HS-27A (cell line): ENCODE results near the gene PGAP1.
"Not testable (repeated sequence)": the region's sequence is repeated elsewhere in the genome, so short reads cannot be mapped to it uniquely, and the experiment has no call there.

ENCODE experiments used
- DNase-seq: peaks from one replicate; pipeline ENCODE4 v3.0.0-alpha.2; 2012; ENCODE audit warnings: low read depth, missing footprints

Gene PGAP1

DNA sequence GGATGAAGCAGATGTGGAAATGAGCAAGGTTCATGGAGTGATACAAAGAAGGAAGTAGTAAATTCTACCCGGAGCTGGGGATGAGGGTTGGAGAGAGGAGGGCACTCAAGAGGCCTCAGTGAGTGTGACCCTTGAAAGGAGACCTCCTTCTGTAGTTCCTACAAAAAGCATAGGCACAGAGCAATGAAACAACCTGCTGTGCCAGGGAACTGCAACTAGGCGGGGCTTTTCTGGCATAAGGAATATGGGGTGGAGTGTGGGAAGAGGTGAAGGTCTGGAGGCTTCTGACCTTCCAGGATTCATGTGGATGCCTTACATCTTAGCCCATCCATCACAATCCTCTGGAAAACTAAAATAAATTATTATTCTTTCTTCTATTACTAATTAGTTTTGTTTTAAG lies 25.5 kb upstream of the PGAP1 start:
- DNase-seq, result no peak

DNA sequence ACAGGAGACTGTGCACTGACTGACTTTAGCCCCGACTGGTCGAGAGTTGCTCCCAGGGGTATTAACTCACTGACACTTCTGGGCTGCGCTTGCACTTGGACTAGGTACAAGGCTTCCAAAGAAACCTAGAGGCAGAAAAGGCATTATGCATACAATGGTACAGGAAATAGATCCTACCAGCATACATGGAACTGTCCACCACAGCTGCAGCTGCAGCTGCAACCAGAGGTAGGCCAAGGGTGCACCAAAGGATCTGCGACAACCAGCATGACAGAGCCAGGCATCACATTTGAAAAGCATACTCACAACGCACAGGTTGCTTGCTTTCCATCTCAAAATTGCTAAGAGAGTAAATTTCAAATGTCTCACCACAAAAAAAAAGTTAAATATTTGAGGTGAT lies 22.6 kb upstream of the PGAP1 start:
- no peak for DNase-seq

DNA sequence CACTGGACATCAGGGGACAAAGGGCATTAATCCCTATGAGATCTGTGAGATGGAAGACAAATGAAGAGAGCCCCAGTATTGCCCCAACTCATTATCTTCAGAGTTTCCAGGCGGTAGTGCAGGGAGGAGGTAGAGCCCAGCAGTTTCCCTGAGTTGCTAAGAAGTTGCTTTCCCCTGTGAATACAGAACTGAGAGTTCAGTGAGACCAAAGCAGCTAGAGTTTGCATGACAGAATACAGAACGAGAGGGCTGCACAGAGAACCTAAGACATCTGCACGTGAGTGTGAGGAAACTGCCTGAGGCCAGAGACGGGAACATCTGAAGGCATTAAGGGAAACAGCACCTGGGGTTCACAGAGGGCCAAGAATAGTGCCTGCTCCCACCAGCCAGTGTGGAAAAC lies 18.1 kb upstream of the PGAP1 start:
- DNase-seq, result no peak

DNA sequence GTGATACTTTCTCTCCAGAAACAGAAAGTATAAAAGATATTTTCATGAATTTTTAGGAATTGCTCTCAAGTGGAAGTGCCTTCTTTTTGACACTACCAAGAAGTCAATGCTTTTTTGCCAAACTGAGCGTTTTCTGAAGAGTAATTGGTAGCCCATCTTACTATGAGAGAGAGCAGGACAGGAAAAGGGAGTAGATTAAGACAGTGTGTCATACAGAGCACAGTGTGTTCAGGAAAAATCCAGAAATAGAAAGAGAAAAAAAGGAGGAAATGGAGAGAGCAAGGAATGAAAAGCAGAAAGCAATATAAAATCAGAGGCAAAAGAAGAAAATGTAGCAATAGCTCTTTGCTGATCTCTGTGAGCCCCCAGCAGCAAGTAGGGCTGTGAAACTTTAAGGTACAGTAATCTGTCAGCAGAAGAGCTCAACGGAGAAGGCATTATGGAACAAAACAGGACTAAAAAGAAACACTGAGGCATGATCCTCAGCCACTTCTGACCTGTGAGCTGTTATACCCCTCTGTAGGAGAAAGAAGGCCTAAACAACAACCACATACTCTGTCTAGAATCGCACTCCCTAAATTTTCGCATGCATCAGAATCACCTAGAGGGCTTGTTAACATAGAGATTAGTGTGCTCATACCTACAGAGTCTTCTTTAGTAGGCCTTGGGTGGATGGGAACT lies 15.0 kb upstream of the PGAP1 start:
- no peak for DNase-seq

DNA sequence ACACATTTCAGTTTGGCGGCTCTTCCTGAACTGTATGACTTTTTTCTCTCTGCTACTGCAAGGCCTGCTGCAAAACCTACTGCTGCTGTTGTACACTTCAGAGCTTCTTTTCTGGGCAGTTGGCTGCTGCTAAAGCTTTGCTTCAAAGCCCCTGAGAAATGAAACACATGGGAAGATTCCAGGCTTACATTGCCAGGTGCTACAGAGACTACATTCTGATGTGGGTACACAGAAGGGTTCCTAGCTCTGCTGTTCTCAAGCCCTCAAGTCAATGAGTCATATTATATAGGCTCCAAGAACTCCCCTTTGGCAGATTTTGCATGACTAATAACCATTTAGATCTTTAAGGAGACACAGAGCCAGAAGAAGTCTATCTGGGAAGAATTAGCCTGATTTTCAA lies 12.9 kb upstream of the PGAP1 start:
- no peak for DNase-seq

DNA sequence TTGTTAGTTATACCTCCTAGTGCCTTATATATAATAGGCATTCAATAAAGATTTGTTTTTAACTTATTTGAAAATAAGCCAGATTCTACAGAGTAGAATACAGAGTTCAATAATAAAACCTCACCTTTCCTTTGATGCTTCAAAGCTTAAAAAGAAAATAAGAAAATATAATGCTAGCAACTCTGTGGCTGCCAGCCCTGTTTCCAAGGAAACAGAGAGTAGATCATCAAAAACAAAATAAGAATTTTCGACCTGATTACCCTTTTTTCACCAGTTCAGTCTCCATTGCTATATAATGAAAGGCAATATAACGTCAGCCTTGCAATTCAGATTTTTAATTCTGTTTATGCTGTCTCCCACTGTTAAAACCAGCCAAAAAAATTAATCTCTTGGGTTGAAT lies 8.9 kb upstream of the PGAP1 start:
- DNase-seq, result no peak

DNA sequence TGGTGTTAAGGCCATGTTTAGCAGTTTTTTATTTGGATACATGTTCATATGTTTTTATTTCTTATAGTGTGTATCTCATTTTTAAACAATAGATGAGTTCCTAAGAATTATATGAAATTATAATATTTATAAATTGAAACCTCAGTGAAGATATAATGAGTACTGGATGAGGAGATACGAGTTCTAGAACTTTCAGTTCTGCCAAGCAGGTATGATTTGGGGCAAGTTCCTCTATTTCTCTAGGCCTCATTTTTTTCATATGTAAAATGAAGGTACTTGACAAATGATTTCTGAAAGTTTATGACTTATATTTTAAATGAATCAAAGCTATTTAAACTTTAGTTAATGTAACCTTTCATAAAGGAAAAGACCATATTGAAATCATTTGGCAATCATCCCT lies 8.2 kb upstream of the PGAP1 start:
- DNase-seq, result no peak

DNA sequence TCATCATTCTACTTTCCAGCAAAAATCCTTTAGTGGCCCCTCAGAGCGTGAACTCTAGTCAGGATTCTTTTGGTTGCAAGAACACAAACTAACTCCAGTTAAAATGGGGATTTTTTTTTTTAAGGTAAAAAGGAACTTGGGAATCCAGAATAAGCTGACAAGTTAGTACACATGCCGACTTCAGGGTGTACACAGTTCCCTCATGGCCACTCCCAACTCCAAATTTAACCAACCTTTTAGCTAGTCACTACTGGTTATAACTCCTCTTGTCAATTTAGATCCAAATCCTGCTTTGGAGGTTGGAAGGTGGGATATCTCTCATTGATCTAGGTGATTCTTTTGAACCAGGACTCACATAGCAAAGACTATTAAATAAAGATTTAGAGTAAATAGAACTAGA lies 5.0 kb upstream of the PGAP1 start:
- no peak for DNase-seq

DNA sequence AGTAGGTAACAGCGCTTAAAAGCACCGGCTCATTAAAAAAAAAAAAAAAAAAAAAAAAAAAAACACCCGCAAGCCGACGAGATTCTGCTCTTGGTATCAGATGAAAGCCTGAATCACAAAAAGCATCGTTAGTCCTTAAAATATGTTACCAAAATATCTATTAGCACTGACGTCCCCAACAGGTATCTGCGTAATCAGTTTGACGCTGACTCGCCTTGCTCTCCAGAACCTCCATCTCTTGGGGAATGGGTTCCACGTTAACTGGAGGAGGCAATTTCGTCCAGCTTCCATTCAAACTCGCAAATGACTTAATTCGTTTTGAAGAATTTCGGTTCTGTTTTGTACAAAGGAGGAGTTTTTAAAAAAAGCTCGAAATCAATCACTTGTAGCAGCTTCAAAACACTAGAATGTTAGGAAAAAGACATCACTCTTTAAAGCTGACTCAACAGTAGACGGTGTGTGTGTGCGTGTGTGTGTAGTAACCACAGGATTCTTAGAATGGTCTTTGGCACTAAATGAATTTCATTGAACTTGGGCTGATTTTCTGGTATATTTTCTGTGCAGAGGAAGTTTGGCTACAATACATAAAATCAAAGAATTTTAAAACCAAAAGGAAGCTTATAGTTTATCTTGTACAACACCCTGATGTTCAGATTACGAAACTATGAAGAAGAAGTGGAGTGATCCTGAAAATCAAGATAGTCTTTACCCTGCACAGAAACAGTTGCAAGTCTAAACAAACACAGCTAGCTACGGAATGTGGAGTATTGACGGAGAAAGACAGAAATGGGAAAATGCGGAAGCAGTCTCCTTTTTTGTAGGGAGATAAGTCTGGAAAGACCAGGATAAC lies 1.1 kb upstream of the PGAP1 start:
- no peak for DNase-seq

DNA sequence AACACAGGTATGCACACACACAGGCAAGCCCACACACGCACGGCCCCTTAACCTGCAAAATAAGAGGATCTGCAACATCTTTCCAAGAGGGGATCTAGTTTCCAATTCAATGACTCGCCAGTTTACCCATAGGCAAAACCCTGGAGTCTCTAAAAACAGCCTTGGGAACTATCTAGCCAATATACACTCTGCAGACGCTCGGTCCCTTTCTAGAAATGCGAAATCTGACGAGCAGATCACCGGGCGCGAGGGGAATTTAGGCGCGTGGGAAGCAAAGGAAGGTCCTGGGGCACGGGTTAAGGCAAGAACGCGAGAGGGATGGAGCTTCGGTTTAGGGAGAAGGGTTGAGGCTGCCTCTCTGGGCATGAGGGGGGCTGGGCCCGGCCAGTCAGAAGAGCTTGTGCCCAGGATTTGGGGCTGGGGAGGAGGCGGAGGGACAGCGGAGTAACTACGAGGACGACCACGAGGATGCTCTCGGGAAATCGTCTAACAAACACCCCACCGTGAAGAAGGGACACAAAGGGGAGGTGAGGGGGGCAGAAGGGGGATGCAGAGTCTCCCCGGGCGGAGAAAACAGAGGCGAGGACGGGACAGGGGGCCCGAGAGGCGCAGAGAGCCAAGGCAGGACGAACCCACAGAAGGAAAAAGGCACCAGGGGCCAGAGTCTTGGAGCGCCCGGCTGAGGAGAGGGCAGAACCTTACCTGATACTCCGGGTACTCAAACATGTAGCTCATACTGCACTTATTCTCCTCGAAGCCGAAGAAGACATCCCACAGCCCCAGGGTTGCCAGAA lies 542 bp downstream of the PGAP1 start:
- DNase-seq, result no peak

DNA sequence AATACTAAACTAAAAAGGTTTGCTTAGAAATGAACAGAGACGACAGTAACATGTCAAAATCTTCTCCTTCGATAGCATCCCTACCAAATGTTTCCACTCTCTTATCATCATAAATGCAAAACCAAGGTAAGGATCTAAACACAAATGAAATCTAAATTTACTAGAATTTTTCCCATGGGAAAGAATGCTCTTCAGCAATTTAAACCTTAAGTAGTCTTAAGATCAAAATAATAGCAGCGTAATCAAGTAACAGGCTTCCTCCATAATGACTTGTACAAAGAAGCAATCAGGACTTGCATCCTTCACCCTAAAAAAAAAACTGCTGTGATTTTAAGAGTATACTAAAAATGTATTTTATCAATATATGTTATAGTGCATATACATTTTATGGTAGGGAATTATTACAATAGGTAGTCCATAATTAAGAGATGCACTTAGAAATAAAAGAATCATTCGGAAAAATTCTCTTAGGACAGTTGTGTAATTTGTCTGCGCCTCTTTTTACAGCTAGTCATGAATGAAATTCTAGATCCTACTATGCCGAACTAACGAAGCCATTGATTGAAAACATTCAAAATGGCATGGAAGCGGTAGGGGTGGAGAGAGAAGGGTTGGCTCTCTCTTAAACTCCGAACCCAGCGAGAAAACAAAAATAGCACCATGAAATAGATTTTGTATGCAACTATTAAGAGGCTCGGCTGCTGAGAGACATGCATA lies 1.3 kb downstream of the PGAP1 start:
- no peak for DNase-seq

DNA sequence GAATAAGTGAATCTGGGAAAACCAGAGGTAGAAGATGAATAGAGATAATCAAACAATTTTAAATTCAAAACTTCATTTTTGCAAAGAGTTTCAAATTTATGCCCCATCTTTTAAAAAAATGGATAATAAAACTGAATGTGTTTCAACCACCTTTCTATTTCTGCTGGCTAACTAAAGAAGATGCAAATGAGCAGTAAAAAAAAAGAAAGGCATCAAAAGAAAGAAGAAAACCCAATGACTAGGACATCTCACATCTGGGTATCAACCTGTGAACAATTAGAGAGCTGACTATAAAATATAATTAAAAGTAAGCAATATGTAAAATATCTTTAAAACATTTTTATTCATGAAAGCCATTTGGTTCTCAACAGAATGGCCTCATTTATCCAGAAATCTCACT lies 2.5 kb downstream of the PGAP1 start:
- DNase-seq, result no peak

DNA sequence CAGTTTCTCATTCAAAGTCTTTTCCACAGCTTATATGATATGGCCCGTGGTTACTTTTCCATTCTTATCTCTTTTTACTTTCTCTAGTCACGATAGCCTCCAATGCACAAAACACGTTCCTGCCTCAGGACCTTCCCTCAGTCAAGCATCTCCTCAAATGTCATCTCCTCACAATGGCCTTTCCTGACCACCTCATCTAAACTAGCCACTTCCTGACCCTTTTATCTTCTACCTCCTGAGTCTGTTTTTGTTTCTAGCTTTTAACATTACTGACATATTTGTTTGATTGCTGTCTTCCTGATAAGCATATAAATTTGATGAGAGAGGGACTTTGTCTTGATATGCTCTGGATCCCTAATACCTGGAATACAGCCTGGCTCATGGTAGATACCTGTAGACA lies 7.6 kb downstream of the PGAP1 start:
- DNase-seq, result no peak

DNA sequence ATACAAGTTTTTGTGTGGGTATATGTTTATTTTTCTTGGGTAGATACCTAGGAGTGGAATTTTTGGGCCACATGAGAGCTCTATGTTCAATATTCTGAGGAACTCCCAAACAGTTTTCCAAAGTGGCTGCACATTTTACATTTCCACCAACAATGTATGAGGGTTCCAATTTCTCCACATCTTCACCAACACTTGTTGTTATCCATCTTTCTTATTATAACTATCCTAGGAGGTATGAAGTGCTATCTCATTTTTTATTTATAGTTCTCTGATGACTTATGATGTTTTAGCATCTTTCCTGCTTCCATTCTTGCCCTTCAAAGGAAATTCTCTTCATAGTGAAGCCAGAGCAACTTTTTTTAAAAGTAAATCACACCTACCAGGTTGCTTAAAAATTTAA lies 8.7 kb downstream of the PGAP1 start:
- DNase-seq, result no peak

DNA sequence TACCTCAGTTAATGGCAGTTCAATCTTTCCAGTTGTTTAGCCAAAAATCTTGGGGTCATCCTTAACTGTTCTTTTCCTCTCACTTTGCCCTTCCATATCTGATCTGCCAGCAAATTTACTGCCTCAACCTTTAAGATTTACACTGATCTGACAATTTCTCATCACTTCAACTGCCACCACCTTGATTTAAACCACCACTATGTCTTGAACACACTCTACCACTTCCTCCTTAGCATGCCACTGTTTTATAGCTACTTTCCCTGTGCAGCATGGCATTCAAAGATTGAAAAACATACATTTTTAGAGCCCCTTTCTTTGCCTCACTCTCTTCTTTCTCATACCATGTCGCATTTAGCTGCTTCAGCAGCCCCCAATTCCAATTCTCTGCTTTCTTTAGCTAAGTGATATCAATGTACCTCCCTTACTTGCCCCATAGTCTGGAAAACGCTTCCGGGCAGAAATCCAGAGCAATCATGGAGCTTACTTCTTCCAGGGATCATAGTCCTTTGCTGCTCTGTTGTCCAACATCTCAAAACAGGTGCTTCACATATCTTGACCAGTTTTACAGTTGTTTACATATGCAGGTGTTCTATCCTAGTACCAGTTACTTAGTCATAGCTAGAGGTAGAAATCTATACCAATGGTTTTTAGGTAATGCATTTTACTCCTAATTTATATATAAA lies 10.9 kb downstream of the PGAP1 start:
- no peak for DNase-seq

DNA sequence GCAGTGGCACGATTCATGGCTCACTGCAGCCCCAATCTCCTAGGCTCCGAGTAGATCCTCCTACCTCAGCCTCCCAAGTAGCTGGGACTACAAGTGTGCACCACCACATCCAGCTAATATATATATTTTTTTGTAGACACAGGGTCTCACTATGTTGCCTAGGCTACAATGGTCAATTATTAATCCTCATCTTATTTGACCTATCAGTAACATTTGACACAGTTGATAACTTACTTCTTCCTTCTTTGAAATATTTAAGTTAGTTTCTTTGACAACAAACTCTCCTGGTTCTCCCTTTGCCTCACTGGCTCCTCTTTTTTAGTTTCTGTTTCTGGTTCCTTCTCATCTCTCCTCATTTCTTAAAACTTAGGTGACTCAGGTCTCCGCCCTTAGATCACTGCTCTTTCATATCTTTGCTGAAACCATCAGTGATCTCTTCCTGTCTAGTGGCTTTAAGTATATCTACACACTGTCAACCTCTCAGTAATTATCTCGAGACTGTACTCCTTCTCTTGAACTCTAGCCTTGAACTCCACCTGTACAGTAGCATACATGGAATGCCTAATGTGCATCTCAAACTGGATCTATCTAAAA lies 11.5 kb downstream of the PGAP1 start:
- DNase-seq, result no peak

DNA sequence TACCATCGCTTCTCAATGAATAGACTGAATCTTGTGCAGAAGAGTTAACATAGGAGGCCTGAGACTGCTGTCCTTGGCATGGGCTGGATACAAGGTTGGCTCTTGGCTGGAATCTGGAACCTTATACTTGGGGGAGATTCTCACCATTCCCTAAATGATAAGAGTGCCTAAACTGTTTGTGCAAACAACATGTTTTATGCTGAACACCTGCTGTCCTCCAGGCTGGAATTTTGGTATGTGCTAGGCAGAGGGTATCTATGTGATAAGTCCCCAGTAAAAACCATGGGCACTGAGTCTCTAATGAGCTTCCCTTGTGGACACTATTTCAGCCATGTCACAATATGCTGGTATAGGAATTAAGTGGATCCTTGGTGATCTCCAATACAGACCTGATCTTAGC lies 12.8 kb downstream of the PGAP1 start:
- DNase-seq, result no peak

DNA sequence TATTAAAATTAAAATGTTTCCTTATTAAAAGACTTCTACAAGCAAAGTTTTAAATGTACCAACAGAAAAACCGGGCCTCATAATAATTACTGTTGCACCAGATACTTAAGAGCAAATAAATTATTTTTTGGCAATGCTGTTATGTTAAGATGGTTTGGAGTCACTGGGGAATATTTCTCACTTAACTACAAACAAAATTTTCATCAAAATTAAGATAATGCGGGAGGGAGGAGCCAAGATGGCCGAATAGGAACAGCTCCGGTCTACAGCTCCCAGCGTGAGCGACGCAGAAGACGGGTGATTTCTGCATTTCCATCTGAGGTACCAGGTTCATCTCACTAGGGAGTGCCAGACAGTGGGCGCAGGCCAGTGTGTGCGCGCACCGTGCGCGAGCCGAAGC lies 21.1 kb downstream of the PGAP1 start:
- not testable (repeated sequence) for DNase-seq

DNA sequence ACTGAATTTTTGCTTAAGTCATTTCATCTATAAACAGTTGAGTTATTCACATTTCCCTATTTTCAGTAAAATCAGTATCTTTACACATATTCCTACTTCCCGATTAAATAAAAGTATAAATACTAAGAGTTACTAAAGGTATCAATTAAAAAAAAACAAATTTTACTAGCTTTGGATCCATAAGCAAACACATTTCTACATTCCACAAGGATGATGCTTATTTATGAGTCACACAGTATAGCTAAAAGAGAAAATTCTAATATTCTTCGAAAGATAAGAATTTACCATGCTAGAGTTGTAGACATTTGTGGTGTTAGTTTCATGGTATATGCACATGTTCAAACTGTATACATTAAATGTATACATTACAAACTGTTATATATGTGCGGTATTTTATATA lies 23.7 kb downstream of the PGAP1 start:
- DNase-seq, result no peak

DNA sequence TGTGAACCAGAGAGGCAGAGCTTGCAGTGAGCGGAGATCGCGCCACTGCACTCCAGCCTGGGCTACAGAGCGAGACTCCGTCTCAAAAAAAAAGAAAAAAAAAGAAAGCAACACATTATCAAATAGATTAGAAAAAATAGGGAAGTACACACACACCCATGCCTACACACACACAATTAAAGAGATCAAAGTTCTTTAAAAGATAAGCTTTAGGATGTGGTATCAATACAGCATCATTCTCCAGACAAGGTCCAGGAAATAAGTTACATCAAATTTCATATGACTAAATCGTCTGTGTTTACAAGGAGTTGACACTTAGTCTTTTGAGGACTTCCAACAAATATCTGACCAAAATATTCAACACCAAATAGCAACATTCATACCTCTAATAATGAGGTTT lies 25.7 kb downstream of the PGAP1 start:
- DNase-seq, result no peak

DNA sequence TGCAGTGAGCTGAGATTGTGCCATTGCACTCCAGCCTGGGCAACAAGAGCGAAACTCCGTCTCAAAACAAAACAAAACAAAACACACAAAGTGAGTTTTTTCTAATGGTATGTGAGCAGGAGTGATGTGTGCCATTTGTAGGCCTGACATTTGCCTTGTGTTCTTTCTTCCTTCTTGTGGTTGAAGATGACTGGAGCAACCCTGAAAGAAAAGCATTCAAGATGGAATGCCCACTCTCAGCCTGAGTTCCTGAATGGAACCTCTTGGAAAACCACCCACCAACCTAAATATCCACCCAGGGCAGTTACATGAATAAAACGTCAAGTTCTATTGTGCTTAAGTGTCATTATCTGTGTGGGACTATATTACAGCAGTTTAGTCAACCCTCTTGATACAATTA lies 26.5 kb downstream of the PGAP1 start:
- DNase-seq, result no peak
